ENCODE measurements around the gene FAM81A.
"Not testable (repeated sequence)": the region's sequence is repeated elsewhere in the genome, so short reads cannot be mapped to it uniquely, and the experiment has no call there.

FAM81A gene

GRCh38 chr15:59516655-59517461 is 78.9 kb downstream of the FAM81A start:
- peak in 1 of 3 donors; percentile 14 for DNase-seq
- ChIA-PET CTCF (interaction anchor here (1.0 to 3.8 kb wide), 5 partner anchors 9 to 18 kb away, joined by 3 to 20 read pairs (median 5); no protein-coding TSS in a partner anchor), POLR2A (no interaction called here)
- no peak overlapping the region for H3K4me3 ChIP-seq (ENCODE audit: control insufficient read depth in 1 of 7, extremely low read depth in 1 of 7, insufficient read depth in 4 of 7, low read depth in 2 of 7, low read length in 6 of 7)
- peaks cover 0 to 2% (median 0%) of the 10 kb centered on the region in 5 experiments for H3K27me3 ChIP-seq (replicated peaks in 2 of 5; ENCODE audit: control insufficient read depth in 4 of 5, insufficient read depth in 5 of 5, low read length in 4 of 5)
- H3K9me3 ChIP-seq (ENCODE audit: control extremely low read depth in 1 of 5, control insufficient read depth in 4 of 5, insufficient read depth in 2 of 5, low read depth in 1 of 5, low read length in 4 of 5) = no peaks in the 10 kb centered on the region
- no peak overlapping the region for H3K27ac ChIP-seq (ENCODE audit: insufficient read depth in 1 of 2, low read depth in 1 of 2, low read length in 2 of 2, poor library complexity in 1 of 2, severe bottlenecking in 2 of 2)
- no peaks in the 10 kb centered on the region for H3K36me3 ChIP-seq (ENCODE audit: control insufficient read depth in 4 of 4, insufficient read depth in 4 of 4, low read length in 3 of 4)
- WGBS (ENCODE audit: insufficient coverage) = 65% methylated on average over 8 of the region's 9 CpGs
- peaks cover 0 to 2% (median under 1%) of the 10 kb centered on the region in 4 experiments for H3K4me1 ChIP-seq (ENCODE audit: control extremely low read depth in 1 of 4, control insufficient read depth in 4 of 4, insufficient read depth in 4 of 4, low read length in 3 of 4)

- Histone ChIP-seq H3K27ac (ENCODE audit: insufficient read depth in 1 of 2, low read depth in 1 of 2, low read length in 2 of 2, poor library complexity in 1 of 2, severe bottlenecking in 2 of 2) (no peak overlapping the region), H3K9me3 (ENCODE audit: control extremely low read depth in 1 of 5, control insufficient read depth in 4 of 5, insufficient read depth in 2 of 5, low read depth in 1 of 5, low read length in 4 of 5) (no peaks in the 10 kb centered on the region), H3K27me3 (replicated peaks in 2 of 5; ENCODE audit: control insufficient read depth in 4 of 5, insufficient read depth in 5 of 5, low read length in 4 of 5) (peaks cover 0 to 2% (median 0%) of the 10 kb centered on the region in 5 experiments), H3K4me3 (ENCODE audit: control insufficient read depth in 1 of 7, extremely low read depth in 1 of 7, insufficient read depth in 4 of 7, low read depth in 2 of 7, low read length in 6 of 7) (no peak overlapping the region), H3K36me3 (ENCODE audit: control insufficient read depth in 4 of 4, insufficient read depth in 4 of 4, low read length in 3 of 4) (no peaks in the 10 kb centered on the region), H3K4me1 (ENCODE audit: control extremely low read depth in 1 of 4, control insufficient read depth in 4 of 4, insufficient read depth in 4 of 4, low read length in 3 of 4) (peaks cover 8 to 22% (median 17%) of the 10 kb centered on the region in 4 experiments)
- WGBS (ENCODE audit: insufficient coverage) = 90% methylated on average over 2 of the region's 3 CpGs
- POLR2A ChIA-PET = no interaction called here
- CTCF ChIA-PET = interaction anchor here (0.6 to 1.9 kb wide), 4 partner anchors 10 to 561 kb away, joined by 3 to 5 read pairs (median 4); no protein-coding TSS in a partner anchor
- DNase-seq = no peak
These were observed 81.3 kb downstream of the FAM81A start for GRCh38 chr15:59519329-59519728.

- H3K36me3 ChIP-seq (ENCODE audit: control insufficient read depth in 4 of 4, insufficient read depth in 4 of 4, low read length in 3 of 4) = no peaks in the 10 kb centered on the region
- no peak overlapping the region for H3K4me3 ChIP-seq (ENCODE audit: control insufficient read depth in 1 of 7, extremely low read depth in 1 of 7, insufficient read depth in 4 of 7, low read depth in 2 of 7, low read length in 6 of 7)
- no peak overlapping the region for H3K27ac ChIP-seq (ENCODE audit: insufficient read depth in 1 of 2, low read depth in 1 of 2, low read length in 2 of 2, poor library complexity in 1 of 2, severe bottlenecking in 2 of 2)
- peaks cover 0 to 2% (median 0%) of the 10 kb centered on the region in 5 experiments for H3K27me3 ChIP-seq (replicated peaks in 2 of 5; ENCODE audit: control insufficient read depth in 4 of 5, insufficient read depth in 5 of 5, low read length in 4 of 5)
- ChIA-PET POLR2A (no interaction called here), CTCF (no interaction called here)
- peaks cover 17 to 27% (median 21%) of the 10 kb centered on the region in 4 experiments for H3K4me1 ChIP-seq (ENCODE audit: control extremely low read depth in 1 of 4, control insufficient read depth in 4 of 4, insufficient read depth in 4 of 4, low read length in 3 of 4)
- WGBS (ENCODE audit: insufficient coverage) = no CpG with 5 or more reads among the region's 5 CpGs
- no peaks in the 10 kb centered on the region for H3K9me3 ChIP-seq (ENCODE audit: control extremely low read depth in 1 of 5, control insufficient read depth in 4 of 5, insufficient read depth in 2 of 5, low read depth in 1 of 5, low read length in 4 of 5)
- DNase-seq = peak in 1 of 3 donors; percentile 24
These were observed 83.5 kb downstream of the FAM81A start for GRCh38 chr15:59521443-59521842.

GRCh38 chr15:59522988-59523461 is 85.0 kb downstream of the FAM81A start:
- Histone ChIP-seq H3K27ac (ENCODE audit: insufficient read depth in 1 of 2, low read depth in 1 of 2, low read length in 2 of 2, poor library complexity in 1 of 2, severe bottlenecking in 2 of 2) (no peak overlapping the region), H3K36me3 (ENCODE audit: control insufficient read depth in 4 of 4, insufficient read depth in 4 of 4, low read length in 3 of 4) (no peaks in the 10 kb centered on the region), H3K9me3 (ENCODE audit: control extremely low read depth in 1 of 5, control insufficient read depth in 4 of 5, insufficient read depth in 2 of 5, low read depth in 1 of 5, low read length in 4 of 5) (no peaks in the 10 kb centered on the region), H3K27me3 (replicated peaks in 2 of 5; ENCODE audit: control insufficient read depth in 4 of 5, insufficient read depth in 5 of 5, low read length in 4 of 5) (peaks cover 0 to 2% (median 0%) of the 10 kb centered on the region in 5 experiments), H3K4me3 (ENCODE audit: control insufficient read depth in 1 of 7, extremely low read depth in 1 of 7, insufficient read depth in 4 of 7, low read depth in 2 of 7, low read length in 6 of 7) (peak overlapping the region in 2 of 7 experiments; percentile 18 to 26), H3K4me1 (ENCODE audit: control extremely low read depth in 1 of 4, control insufficient read depth in 4 of 4, insufficient read depth in 4 of 4, low read length in 3 of 4) (peaks cover 15 to 27% (median 21%) of the 10 kb centered on the region in 4 experiments)
- POLR2A ChIA-PET = no interaction called here
- CTCF ChIA-PET = interaction anchor here (1.1 to 2.3 kb wide), 4 partner anchors 10 to 385 kb away, joined by 3 to 11 read pairs (median 3); no protein-coding TSS in a partner anchor
- 90% methylated on average over 11 of the region's 15 CpGs for WGBS (ENCODE audit: insufficient coverage)
- peak; percentile 71 to 91 (median 90) for DNase-seq

GRCh38 chr15:59523702-59524101 is 85.7 kb downstream of the FAM81A start:
- H3K9me3 ChIP-seq (ENCODE audit: control extremely low read depth in 1 of 5, control insufficient read depth in 4 of 5, insufficient read depth in 2 of 5, low read depth in 1 of 5, low read length in 4 of 5) = no peaks in the 10 kb centered on the region
- peaks cover 0 to 2% (median 0%) of the 10 kb centered on the region in 5 experiments for H3K27me3 ChIP-seq (replicated peaks in 2 of 5; ENCODE audit: control insufficient read depth in 4 of 5, insufficient read depth in 5 of 5, low read length in 4 of 5)
- H3K36me3 ChIP-seq (ENCODE audit: control insufficient read depth in 4 of 4, insufficient read depth in 4 of 4, low read length in 3 of 4) = no peaks in the 10 kb centered on the region
- H3K4me1 ChIP-seq (ENCODE audit: control extremely low read depth in 1 of 4, control insufficient read depth in 4 of 4, insufficient read depth in 4 of 4, low read length in 3 of 4) = peaks cover 15 to 27% (median 21%) of the 10 kb centered on the region in 4 experiments
- CTCF ChIA-PET = interaction anchor here (1.1 to 2.3 kb wide), 4 partner anchors 9 to 385 kb away, joined by 3 to 11 read pairs (median 3); no protein-coding TSS in a partner anchor
- POLR2A ChIA-PET = no interaction called here
- DNase-seq = no peak
- no peak overlapping the region for H3K4me3 ChIP-seq (ENCODE audit: control insufficient read depth in 1 of 7, extremely low read depth in 1 of 7, insufficient read depth in 4 of 7, low read depth in 2 of 7, low read length in 6 of 7)
- WGBS (ENCODE audit: insufficient coverage) = 98% methylated on average over 5 of the region's 6 CpGs
- H3K27ac ChIP-seq (ENCODE audit: insufficient read depth in 1 of 2, low read depth in 1 of 2, low read length in 2 of 2, poor library complexity in 1 of 2, severe bottlenecking in 2 of 2) = no peak overlapping the region

GRCh38 chr15:59524331-59524731 is 86.3 kb downstream of the FAM81A start:
- POLR2A ChIA-PET = no interaction called here
- CTCF ChIA-PET = interaction anchor here (1.0 to 2.3 kb wide), 5 partner anchors 9 to 386 kb away, joined by 3 to 11 read pairs (median 3); no protein-coding TSS in a partner anchor
- DNase-seq = peak in 2 of 3 donors; percentile 60 to 61
- no peaks in the 10 kb centered on the region for H3K36me3 ChIP-seq (ENCODE audit: control insufficient read depth in 4 of 4, insufficient read depth in 4 of 4, low read length in 3 of 4)
- no peaks in the 10 kb centered on the region for H3K9me3 ChIP-seq (ENCODE audit: control extremely low read depth in 1 of 5, control insufficient read depth in 4 of 5, insufficient read depth in 2 of 5, low read depth in 1 of 5, low read length in 4 of 5)
- peaks cover 15 to 27% (median 21%) of the 10 kb centered on the region in 4 experiments for H3K4me1 ChIP-seq (ENCODE audit: control extremely low read depth in 1 of 4, control insufficient read depth in 4 of 4, insufficient read depth in 4 of 4, low read length in 3 of 4)
- peaks cover 0 to 2% (median 0%) of the 10 kb centered on the region in 5 experiments for H3K27me3 ChIP-seq (replicated peaks in 2 of 5; ENCODE audit: control insufficient read depth in 4 of 5, insufficient read depth in 5 of 5, low read length in 4 of 5)
- whole genome bisulfite sequencing (ENCODE audit: insufficient coverage) = 15% methylated on average over 5 of the region's 5 CpGs
- H3K4me3 ChIP-seq (ENCODE audit: control insufficient read depth in 1 of 7, extremely low read depth in 1 of 7, insufficient read depth in 4 of 7, low read depth in 2 of 7, low read length in 6 of 7) = peak overlapping the region in 1 of 7 experiments; percentile 25
- no peak overlapping the region for H3K27ac ChIP-seq (ENCODE audit: insufficient read depth in 1 of 2, low read depth in 1 of 2, low read length in 2 of 2, poor library complexity in 1 of 2, severe bottlenecking in 2 of 2)

GRCh38 chr15:59526466-59526865 is 88.5 kb downstream of the FAM81A start:
- DNase-seq = not testable (repeated sequence)
- CTCF ChIA-PET = interaction anchor here (0.8 kb wide), 1 partner anchor 26 kb away, joined by 3 read pairs; no protein-coding TSS in a partner anchor

More at GRCh38 chr15:59526466-59526865, 88.5 kb downstream of the FAM81A start:
- H3K4me1 ChIP-seq (ENCODE audit: control extremely low read depth in 1 of 4, control insufficient read depth in 4 of 4, insufficient read depth in 4 of 4, low read length in 3 of 4) = peaks cover 15 to 31% (median 24%) of the 10 kb centered on the region in 4 experiments
- H3K36me3 ChIP-seq (ENCODE audit: control insufficient read depth in 4 of 4, insufficient read depth in 4 of 4, low read length in 3 of 4); H3K4me3 ChIP-seq (ENCODE audit: control insufficient read depth in 1 of 7, extremely low read depth in 1 of 7, insufficient read depth in 4 of 7, low read depth in 2 of 7, low read length in 6 of 7); H3K27me3 ChIP-seq (replicated peaks in 2 of 5; ENCODE audit: control insufficient read depth in 4 of 5, insufficient read depth in 5 of 5, low read length in 4 of 5); POLR2A ChIA-PET; H3K9me3 ChIP-seq (ENCODE audit: control extremely low read depth in 1 of 5, control insufficient read depth in 4 of 5, insufficient read depth in 2 of 5, low read depth in 1 of 5, low read length in 4 of 5); H3K27ac ChIP-seq (ENCODE audit: insufficient read depth in 1 of 2, low read depth in 1 of 2, low read length in 2 of 2, poor library complexity in 1 of 2, severe bottlenecking in 2 of 2): not testable (repeated sequence)
- whole genome bisulfite sequencing (ENCODE audit: insufficient coverage) = 93% methylated on average over 6 of the region's 6 CpGs
